Kidney (tissue), 14 donors: ENCODE data around the gene ERFE. TPM values are rescaled to one million over a fixed set of nuclear protein-coding genes. Genes with fewer than 3 reads are reported as not detected.

Source experiments
- DNase-seq, 5 donors: peaks; one replicate each; pipeline ENCODE4 v3.0.0-alpha.2; 2013 to 2020
- FAIRE-seq: peaks from 2 replicates; lab custom pipeline; 2012; peaks lifted over from hg19 to GRCh38; lab: Jason Lieb, UNC
- H3K27ac ChIP-seq, 2 donors: one replicate each; pipeline ENCODE4 v1.7.0; 2013; ENCODE audit warnings: low read depth in 2 of 2, low read length in 2 of 2, inconsistent platforms in 1 of 2
- H3K27me3 ChIP-seq: one replicate; pipeline ENCODE4 v1.7.1; 2013; ENCODE audit warnings: low read length, inconsistent platforms; ENCODE audit not compliant: control insufficient read depth, insufficient read depth
- H3K36me3 ChIP-seq, 3 donors: one replicate each; pipeline versions ENCODE4 v1.7.0 to v1.7.1; 2013; ENCODE audit warnings: low read length in 3 of 3, control low read depth in 1 of 3, inconsistent platforms in 1 of 3; ENCODE audit not compliant: insufficient read depth in 3 of 3, control insufficient read depth in 2 of 3
- H3K4me1 ChIP-seq, 3 donors: one replicate each; pipeline versions ENCODE4 v1.7.0 to v1.7.1; 2013; ENCODE audit warnings: low read length in 3 of 3, inconsistent platforms in 1 of 3, low read depth in 1 of 3; ENCODE audit not compliant: control insufficient read depth in 2 of 3, insufficient read depth in 2 of 3
- H3K4me3 ChIP-seq, 3 donors: one replicate each; pipeline versions ENCODE4 v1.7.0 to v1.8.1; 2013; ENCODE audit warnings: low read length in 3 of 3, control low read depth in 1 of 3, inconsistent platforms in 1 of 3
- H3K9ac ChIP-seq, 3 donors: one replicate each; pipeline versions ENCODE4 v1.7.0 to v1.7.1; 2013; ENCODE audit warnings: low read length in 3 of 3, control low read depth in 1 of 3, inconsistent platforms in 1 of 3
- H3K9me3 ChIP-seq, 3 donors: one replicate each; pipeline versions ENCODE4 v1.7.0 to v1.7.1; 2013; ENCODE audit warnings: low read length in 3 of 3, control low read depth in 1 of 3, inconsistent platforms in 1 of 3; ENCODE audit not compliant: control insufficient read depth in 2 of 3, insufficient read depth in 1 of 3
- CTCF ChIP-seq: IDR thresholded peaks from 3 replicates; pipeline ENCODE4 v1.5.1; 2012; ENCODE audit warnings: mild to moderate bottlenecking, moderate library complexity, borderline replicate concordance; ENCODE audit not compliant: insufficient read depth; ENCODE audit errors: extremely low read depth
- intact Hi-C: fragments of 100-400 bp; cut with DNase I; formaldehyde crosslinking; loops from one replicate; pipeline ENCODE4 v1.11.1; 2022
- polyA plus RNA-seq: library from polyadenylated mRNA; stranded (reverse); fragments of 350-450 nt; fragmentation: Illumina TruSeq; extraction: RNeasy Lipid Tissue Mini Kit (QIAGEN cat#74804); gene quantifications from one replicate; pipeline ENCODE4 v1.2.3, GENCODE V29; 2014; ENCODE audit warnings: low read depth, low replicate concordance; ENCODE audit not compliant: insufficient read depth
- total RNA-seq: library from RNA; stranded (reverse); fragmentation: NEBNext Ultra II Directional; extraction: Animal tissue kit (Norgen Biotek cat#: 25700); gene quantifications from one replicate; pipeline ENCODE4 v1.2.1, GENCODE V29; 2021
- donor health status: control.
- donor health status: control.
- donor health status: control.
- donor health status: control.
- donor health status: control.
- donor health status: DM: yes; HTN: yes; CAD: no.
- donor health status: Normal renal cell carcinoma (clear cell type).

The ERFE gene
- total and polyA plus RNA-seq, 2 donors from 2014 or later: 1.6 to 61.4 TPM

- DNase-seq: no peak
Measured at GRCh38 chr2:238145851-238146250, 12.9 kb upstream of the ERFE start.

GRCh38 chr2:238146884-238147544 lies 11.8 kb upstream of the ERFE start:
- H3K9ac ChIP-seq: no peak overlapping the region
- no peaks in the 10 kb centered on the region for H3K36me3 ChIP-seq
- intact Hi-C loops: no loop called here
- H3K4me3 ChIP-seq: no peak overlapping the region
- no peaks in the 10 kb centered on the region for H3K9me3 ChIP-seq
- no peaks in the 10 kb centered on the region for H3K4me1 ChIP-seq
- peak in 3 of 5 donors; percentile 74 to 84 (median 74) for DNase-seq
- no peak for FAIRE-seq
- TF ChIP-seq CTCF: no peak
- no peaks in the 10 kb centered on the region for H3K27me3 ChIP-seq
- no peak overlapping the region for H3K27ac ChIP-seq

More at GRCh38 chr2:238145851-238146250, 12.9 kb upstream of the ERFE start:
- no peak overlapping the region for H3K4me3 ChIP-seq
- H3K9me3 ChIP-seq: no peaks in the 10 kb centered on the region
- H3K4me1 ChIP-seq: peaks cover 0 to 2% (median 0%) of the 10 kb centered on the region in 3 donors
- FAIRE-seq: no peak
- H3K9ac ChIP-seq: no peak overlapping the region
- intact Hi-C loops: no loop called here
- H3K36me3 ChIP-seq: no peaks in the 10 kb centered on the region
- H3K27ac ChIP-seq: no peak overlapping the region
- no peaks in the 10 kb centered on the region for H3K27me3 ChIP-seq
- no peak for TF ChIP-seq CTCF

GRCh38 chr2:238148981-238149380 lies 9.8 kb upstream of the ERFE start:
- no peak for TF ChIP-seq CTCF
- no peak overlapping the region for H3K27ac ChIP-seq
- no peaks in the 10 kb centered on the region for H3K4me1 ChIP-seq
- no peaks in the 10 kb centered on the region for H3K27me3 ChIP-seq
- no peak for DNase-seq
- intact Hi-C loops: no loop called here
- H3K9ac ChIP-seq: no peak overlapping the region
- no peaks in the 10 kb centered on the region for H3K36me3 ChIP-seq
- FAIRE-seq: no peak
- no peak overlapping the region for H3K4me3 ChIP-seq
- no peaks in the 10 kb centered on the region for H3K9me3 ChIP-seq
